Bone marrow (tissue), 2 donors: ENCODE results near the gene SEMA3F.
"Not testable (repeated sequence)": the region's sequence is repeated elsewhere in the genome, so short reads cannot be mapped to it uniquely, and the experiment has no call there.

ENCODE experiments used
- DNase-seq, 2 donors: peaks; one replicate each; lab custom pipeline; 2025; lab: John Stamatoyannopoulos, UW

The SEMA3F gene

DNA sequence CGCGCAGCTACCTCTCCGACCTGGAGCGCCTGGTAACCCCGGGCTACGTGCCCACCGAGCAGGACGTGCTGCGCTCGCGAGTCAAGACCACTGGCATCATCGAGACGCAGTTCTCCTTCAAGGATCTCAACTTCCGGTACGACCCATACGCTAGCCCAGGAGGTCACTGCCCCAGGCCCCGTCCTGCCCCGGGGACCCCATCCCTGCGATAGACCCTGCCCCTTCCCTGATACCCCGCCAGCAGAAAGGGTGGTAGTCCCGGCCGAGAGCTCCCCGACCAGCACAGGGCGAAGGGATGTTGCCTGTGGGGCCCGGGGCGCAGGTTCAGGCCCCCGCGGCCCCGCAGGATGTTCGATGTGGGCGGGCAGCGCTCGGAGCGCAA, 38.6 kb downstream of the SEMA3F start:
- DNase-seq: no peak

- DNase-seq: peak in 1 of 2 donors; percentile 25
These were observed 39.2 kb downstream of the SEMA3F start for GRCh38 chr3:50194128-50194902.

GRCh38 chr3:50194903-50195500, 39.9 kb downstream of the SEMA3F start:
- no peak for DNase-seq

DNA sequence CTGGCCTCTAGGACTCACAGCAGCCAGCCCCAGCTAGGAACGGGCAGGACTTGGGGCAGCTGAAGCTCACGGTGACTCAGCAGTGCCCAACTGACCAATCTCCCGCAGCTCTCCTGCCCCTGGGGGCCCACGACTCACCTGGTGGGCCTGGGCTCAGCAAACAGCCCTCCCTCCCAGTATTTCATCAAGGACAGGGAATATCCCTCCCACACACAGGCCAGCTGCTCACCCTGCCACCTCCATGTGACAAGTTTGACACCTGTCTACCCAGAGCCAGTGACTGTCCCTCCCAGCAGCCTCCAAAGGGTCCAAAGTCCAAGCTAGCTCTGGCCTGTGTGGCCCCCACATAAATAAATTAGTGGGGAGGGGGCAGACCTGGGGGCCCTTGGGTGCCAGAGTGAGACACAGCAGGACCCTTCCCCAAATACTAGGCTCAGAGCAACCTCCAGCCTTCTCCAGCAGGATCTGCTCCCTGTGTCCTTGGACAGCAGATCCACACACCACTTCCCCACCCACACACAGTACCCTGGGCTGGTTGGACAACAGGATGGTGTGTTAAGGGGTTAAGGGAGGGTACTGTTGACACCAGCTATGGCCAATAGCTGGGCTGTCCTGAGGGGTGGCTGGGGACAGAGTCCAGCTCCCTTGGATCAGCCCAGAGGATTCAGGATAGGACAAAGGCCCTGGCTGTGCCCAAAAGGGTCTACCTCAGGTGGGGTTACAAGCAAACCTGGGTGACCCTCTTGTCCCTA, 40.6 kb downstream of the SEMA3F start:
- DNase-seq: no peak

GRCh38 chr3:50196253-50196801, 41.2 kb downstream of the SEMA3F start:
- no peak for DNase-seq

- no peak for DNase-seq
These were observed 46.6 kb downstream of the SEMA3F start for GRCh38 chr3:50201573-50202315.

- DNase-seq: no peak
These were observed 47.4 kb downstream of the SEMA3F start for GRCh38 chr3:50202353-50203112.

- DNase-seq: no peak
These were observed 48.1 kb downstream of the SEMA3F start for GRCh38 chr3:50203113-50203808.

DNA sequence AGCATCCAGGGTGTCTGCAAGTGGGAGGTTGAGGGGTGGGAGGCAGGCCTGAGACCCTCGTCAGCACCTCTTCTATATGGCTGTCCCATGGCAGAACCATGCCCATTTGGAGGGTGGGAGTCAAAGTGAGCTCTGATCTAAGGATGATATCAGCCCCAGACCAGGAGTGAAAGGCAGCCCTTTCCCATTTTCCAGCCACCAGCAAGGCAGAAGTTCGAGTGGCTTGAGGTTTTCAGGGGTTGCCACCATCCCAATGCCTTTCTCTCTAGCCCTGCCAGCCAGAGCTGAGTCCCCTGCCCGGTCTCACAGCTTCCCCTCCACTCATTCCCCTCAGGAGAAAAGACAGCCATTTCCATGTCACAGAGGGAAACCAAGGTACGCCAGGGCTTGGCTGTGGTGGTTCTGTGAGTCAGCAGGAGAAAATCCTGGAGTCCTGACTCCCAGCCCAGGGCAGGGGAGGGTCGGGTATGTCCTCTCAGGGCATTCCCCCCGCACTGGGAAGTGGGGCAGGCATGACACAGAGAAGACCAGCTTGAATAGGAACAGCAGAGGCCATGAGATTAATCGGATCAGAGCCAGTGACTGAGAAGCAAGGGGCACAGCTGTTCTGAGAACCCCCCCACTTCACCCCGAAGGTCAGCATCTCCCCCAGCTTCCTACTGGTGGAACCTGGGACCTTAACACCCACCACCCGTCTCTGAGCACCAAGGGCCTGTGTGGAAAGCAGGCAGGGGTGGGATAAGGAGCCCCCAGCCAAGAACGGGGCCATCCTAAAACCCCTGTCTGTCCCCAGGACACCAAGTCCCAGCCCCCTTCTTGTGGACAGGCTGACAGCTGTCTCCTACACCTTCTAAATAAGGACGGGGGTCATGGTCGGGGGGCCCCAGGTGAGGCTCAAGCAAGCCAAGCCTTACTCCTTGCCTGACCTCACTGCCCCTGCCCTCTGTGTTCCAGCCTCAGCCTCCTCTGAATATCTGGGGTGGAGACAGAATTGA, 49.0 kb downstream of the SEMA3F start:
- no peak for DNase-seq

DNA sequence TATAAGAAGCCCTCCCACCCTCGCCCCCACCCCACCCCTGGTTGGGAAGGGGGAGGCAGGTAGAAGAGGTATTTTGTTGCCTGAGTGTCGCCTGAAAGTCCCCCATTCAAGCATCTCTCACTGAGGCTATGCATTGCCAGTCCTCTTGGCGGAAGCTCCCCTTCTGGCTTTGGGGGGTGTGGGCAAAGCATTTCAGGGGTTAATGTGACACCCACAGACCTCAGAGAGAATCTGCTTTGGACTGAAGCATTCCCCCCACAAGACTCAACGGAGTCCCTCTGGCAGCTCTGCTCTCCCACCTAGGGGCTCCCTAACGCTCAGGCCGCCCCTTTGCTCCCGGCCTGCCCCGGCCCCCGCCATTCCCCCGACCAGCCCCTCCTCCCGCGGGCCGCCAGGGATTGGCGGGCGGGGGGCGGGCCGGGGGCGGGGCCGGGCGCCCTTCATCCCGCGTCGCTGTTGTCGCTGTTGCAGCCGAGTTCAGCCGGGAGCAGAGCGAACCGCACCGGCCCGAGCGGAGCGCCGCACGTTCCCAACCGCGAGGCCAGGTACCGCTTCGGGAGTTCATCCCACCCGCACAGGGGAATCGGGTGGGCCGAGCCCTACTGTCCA, 49.8 kb downstream of the SEMA3F start, which contains the start of gene SLC38A3:
Gene SLC38A3, plus strand, starts transcription at position 468 of the 609 bp plus-strand sequence. CDS start 8,929 bp downstream, outside the sequence.
- no peak for DNase-seq

DNA sequence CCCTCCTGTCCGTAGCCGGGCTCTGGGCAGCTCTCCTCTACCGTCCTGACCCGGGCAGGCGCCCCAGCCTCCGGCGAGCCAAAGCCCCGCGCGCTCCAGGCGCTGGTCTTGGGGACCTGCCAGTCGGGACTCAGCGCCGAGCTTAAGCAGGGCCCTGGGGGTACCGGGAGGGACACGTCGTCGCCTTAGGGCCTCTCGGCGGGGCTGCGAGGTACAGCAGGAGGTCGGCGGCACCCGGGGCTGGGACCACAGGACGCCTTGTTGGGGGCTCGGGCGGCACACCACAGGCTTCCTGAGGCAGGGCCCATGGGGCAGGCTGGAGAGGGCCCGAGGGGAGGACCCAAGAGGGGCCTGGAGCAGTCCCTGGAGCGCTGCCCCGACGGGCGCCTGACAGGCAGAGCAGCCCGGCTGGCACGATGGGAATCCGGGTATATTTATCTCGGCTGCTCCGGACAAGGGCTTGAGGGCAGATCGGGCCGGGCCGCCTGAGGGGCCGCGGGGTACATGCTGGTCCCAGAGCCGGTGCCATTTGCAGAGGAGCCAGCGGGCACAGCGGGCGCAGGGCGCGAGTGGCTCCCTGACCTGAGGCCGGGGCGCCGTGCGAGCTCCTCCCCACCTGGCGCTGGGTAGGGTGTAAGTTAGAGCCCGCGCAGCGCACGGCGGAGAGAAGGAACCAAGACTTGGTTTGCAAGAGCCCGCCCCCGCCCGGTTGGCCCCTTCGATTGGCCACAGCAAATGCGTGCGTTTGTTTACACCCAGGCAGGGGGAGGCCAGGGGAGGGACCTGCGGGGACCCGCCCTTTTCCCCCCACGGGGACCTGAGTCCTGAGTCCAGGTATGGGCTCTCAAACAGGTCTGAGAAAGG, 50.5 kb downstream of the SEMA3F start:
- DNase-seq: no peak

- DNase-seq: no peak
These were observed 52.4 kb downstream of the SEMA3F start for GRCh38 chr3:50207359-50208042.

GRCh38 chr3:50208677-50209344, 53.7 kb downstream of the SEMA3F start:
- no peak for DNase-seq

DNA sequence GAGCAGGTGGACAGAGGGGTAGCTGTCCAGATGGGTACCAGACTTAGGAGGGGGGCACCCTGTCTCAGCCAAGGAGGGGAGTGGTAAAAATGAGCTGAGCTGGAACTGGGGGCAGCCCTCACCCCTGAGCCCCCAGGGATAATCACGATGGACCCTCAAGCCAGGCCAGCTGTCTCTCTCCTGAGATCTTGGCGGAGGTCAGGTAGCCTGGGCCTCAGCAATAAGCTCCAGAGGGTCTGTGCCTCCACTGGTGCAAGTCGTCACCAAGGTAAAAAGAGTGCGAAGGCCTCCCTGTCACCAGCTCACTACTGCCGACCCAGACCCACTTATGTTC, 55.0 kb downstream of the SEMA3F start:
- no peak for DNase-seq

DNA sequence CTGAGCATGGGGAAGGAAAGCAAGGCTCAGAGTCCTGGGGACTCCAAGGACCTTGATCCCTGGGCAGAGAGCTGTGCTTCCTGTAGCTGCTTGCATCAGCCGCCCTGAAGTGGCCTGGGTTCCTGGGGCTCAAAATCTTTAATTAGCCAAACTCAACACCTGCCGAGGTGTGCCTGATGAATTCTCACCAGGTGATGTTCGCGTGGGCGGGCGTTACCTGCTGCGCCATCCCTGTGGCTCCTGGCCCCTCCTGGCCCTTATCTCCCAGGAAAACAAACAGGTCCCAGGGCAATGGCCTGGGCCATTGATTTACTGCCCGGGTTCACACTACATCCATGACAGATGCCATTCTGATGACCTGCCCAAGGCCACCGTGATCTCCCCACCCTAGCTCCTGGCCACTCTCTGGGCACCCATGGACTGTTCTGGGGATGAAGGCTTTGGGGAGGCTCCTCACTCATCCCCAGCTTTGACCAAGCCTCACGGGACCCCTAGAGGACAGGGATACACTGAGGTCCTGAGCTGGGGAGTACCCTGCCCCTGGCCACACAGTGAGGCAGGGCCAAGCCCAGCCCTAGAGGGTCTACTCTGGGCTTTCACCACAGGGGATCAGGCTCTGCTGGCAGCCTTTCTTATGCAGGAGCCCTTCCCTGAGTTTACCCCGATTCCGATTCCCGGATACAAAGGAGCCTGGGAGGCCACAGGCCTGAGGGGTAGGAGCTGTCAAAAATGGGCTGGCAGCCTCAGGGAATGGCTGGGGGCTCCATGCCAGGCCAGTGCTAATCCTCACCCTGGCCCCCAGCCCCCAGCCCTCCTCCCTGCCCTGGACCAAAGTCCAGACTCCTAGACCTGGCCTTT, 55.6 kb downstream of the SEMA3F start:
- DNase-seq: no peak

DNA sequence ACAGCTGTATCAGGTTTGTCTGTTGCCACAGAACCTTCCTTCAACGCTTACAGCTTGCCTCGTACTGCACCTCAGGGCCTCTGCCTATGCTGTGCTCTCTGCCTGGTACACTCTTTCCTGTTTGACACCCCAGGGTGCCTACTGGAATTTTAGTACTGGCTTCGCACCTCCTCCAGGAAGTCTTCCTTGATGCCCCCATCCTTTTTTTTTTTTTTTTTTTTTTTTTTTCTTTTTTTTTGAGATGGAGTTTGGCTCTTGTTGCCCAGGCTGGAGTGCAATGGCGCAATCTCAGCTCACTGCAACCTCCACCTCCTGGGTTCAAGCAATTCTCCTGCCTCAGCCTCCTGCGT, 56.2 kb downstream of the SEMA3F start:
- not testable (repeated sequence) for DNase-seq
